ENCODE results near the gene YIPF4.
A peak's percentile ranks its signal among the peaks of the same experiment; 100 is the strongest.
"Not testable (repeated sequence)": the region's sequence is repeated elsewhere in the genome, so short reads cannot be mapped to it uniquely, and the experiment has no call there.

The YIPF4 gene

DNA sequence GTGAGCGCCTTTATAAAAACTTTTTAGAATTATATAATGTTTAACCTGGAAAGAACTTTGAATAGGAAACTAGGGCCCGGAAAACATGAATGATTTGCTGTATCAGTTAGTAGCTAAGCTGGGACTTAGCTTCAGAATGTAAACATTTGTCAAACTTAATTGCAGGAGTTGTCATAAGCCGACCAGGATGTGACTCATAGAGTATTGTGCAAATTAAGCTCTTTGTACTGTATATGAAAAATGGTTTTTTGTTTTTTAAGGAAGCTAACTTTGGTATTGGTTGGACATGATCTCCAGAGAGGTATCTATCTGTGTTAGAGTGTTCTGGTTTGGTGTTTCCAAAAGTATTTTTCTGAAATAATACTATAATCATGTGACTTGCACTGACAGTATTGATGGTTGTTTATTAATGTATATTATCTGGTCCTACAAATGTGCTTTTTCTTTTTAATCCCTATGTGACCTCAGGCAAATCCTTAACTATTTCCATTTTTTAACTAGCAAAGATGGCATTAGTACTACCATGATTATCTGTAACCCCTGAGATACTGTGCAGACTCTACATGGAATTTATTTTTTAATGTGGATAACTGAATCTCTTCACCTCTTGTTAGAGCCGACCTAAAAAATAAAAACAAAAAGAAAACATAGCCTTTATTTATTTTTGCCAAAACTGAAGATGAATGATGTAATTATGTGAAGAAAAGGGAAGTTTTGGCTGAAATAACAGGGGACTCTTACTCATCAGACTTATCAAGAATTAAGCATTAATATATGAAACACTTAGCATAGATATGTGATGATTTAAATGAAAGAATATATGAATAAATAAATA, 11.7 kb downstream of the YIPF4 start:
- no peak for DNase-seq (ENCODE audit: low read depth in 2 of 2)

DNA sequence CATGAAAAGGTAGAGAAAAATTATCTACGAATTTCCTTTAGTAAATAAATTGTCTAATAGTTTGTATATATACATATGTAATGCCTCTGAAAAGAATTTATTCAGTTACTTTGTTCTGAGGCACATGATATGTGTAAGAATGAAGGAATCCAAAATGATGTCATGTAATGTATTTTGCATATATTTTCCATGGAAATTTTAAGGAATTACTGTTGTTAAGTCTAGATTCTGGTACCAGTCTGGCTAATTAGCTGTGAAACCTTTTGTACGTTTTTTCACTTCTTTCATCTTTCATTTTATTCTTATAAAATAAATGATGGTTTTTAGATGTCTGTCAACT, 12.3 kb downstream of the YIPF4 start:
- no peak for DNase-seq (ENCODE audit: low read depth in 2 of 2)

DNA sequence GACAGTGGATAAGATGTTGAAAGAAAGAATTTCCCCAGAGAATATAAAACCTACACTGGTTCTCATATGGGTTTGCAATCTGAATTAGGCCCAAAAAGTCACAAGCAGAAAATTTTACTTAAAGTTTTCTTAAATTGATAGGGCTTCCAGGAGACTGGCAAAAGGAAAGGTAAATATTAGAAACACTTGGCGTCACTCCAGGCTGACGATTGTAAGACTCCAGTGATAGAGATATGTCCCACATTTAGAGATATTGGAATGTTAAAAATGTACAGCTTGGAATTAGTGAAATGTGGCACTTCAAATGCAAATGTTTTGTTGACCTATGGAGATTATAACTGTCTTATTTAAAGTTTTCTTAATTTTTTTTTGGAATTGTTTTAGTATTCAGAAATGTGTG, 14.0 kb downstream of the YIPF4 start:
- DNase-seq (ENCODE audit: low read depth in 2 of 2) = no peak

DNA sequence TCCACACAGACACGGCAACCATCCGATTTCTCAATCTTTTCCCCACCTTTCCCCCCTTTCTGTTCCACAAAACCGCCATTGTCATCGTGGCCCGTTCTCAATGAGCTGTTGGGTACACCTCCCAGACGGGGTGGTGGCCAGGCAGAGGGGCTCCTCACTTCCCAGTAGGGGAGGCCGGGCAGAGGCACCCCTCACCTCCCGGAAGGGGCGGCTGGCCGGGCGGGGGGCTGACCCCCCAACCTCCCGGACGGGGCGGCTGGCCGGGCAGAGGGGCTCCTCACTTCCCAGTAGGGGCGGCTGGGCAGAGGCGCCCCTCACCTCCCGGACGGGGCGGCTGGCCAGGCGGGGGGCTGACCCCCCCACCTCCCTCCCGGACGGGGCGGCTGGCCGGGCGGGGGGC, 15.8 kb downstream of the YIPF4 start:
- not testable (repeated sequence) for DNase-seq (ENCODE audit: low read depth in 2 of 2)

DNA sequence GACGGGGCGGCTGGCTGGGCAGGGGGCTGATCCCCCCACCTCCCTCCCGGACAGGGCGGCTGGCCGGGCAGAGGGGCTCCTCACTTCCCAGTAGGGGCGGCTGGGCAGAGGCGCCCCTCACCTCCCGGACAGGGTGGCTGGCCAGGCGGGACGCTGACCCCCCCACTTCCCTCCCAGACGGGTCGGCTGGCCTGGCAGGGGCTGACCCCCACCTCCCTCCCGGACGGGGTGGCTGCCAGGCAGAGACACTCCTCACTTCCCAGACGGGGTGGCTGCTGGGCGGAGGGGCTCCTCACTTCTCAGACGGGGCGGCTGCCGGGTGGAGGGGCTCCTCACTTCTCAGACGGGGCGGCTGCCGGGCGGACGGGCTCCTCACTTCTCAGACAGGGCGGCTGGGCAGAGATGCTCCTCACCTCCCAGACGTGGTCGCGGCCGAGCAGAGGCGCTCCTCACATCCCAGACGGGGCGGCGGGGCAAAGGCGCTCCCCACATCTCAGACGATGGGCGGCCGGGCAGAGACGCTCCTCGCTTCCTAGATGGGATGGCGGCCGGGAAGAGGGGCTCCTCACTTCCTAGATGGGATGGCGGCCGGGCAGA, 16.4 kb downstream of the YIPF4 start:
- DNase-seq (ENCODE audit: low read depth in 2 of 2) = not testable (repeated sequence)

DNA sequence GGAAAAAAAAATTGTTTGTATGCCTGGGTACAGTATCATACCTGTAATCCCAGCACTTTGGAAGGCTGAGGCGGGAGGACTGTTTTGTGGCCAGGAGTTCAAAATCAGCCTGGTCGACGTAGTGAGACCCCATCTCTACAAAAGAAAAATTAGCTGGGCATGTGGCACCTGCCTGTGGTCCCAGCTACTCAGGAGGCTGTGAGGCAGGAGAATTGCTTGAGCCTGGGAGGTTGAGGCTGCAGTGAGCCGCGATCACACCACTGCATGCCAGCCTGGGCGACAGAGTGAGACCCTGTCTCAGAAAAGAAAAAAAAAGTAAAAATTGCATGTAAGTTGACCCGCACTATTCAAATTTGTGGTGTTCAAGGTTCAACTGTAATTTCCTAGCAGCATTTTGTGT, 32.9 kb downstream of the YIPF4 start:
- DNase-seq (ENCODE audit: low read depth in 2 of 2) = no peak

DNA sequence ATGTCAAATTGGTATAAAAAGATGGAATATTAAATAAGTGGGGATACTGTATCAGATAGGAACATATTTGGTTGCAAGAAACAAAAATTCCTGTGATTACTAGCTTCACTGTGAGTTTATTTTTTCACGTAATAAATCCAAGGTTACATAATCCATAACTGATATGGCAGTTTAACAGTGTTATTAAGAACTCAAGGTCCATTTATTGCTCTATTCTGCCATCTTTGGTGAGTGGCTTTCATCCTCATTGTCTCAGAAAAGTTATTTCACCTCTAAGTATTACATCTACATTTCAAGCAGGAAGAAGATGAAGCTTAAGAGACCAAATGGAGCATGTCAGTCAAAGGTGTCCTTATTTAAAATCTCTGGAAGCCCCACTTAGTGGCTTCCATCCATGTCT, 37.2 kb downstream of the YIPF4 start:
- no peak for DNase-seq (ENCODE audit: low read depth in 2 of 2)

DNA sequence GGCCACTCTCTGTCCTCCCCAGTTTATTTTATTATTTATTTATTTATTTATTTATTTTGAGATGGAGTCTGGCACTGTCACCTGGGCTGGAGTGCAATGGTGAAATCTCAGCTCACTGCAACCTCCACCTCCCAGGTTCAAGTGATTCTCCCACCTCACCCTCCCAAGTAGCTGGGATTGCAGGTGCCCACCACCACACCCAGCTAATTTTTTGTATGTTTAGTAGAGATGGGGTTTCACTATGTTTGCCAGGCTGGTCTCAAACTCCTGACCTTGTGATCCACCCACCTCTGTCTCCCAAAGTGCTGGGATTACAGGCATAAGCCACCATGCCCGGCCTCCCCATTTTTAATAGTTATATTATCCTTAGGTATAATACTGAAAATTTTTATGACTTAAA, 51.0 kb downstream of the YIPF4 start:
- not testable (repeated sequence) for DNase-seq (ENCODE audit: low read depth in 2 of 2)

DNA sequence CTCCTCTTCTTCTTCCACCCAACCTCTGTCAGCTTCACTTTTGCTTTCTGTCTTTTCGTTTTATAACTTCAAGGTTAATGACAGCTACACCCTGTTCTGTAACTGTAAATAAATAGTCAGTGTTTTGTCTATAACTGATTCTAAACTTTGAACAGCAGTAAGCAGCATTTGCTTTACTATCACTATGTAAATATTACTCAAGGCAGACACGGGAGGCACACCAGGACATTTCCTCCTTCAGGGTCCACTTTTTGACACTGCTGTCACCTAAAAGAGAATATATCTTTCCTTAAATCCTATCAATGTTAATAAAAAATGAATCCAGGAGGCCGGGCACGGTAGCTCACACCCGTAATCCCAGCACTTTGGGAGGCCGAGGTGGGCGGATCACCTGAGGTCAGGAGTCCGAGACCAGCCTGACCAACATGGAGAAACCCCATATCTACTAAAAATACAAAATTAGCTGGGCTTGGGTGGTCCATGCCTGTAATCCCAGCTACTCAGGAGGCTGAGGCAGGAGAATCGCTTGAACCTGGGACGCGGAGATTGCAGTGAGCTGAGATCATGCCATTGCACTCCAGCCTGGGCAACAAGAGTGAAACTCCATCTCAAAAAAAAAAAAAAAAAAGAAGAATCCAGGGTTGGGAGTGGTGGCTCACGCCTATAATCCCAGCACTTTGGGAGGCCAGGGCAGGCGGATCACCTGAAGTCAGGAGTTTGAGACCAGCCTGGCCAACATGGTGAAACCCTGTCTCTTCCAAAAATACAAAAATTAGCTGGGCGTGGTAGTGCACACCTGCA, 51.7 kb downstream of the YIPF4 start:
- DNase-seq (ENCODE audit: low read depth in 2 of 2) = not testable (repeated sequence)

DNA sequence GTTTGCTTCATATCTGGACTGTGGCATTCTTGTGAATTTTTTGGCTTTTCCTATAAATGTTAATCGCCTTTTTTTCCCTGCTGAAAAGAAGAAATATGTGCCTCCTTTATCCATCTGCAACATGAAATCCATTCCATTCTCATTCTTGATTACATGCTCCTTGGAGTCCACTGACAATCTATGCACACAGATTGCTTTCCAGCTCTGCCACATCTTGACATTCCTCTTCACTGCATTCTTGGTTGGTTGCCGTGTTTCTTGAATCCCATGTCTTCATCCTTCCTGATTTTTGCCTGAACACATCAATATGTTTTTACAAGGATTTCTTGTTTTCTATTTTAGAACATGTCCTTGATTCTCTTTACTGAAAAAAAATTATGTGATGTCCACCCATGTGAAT, 52.4 kb downstream of the YIPF4 start:
- no peak for DNase-seq (ENCODE audit: low read depth in 2 of 2)

DNA sequence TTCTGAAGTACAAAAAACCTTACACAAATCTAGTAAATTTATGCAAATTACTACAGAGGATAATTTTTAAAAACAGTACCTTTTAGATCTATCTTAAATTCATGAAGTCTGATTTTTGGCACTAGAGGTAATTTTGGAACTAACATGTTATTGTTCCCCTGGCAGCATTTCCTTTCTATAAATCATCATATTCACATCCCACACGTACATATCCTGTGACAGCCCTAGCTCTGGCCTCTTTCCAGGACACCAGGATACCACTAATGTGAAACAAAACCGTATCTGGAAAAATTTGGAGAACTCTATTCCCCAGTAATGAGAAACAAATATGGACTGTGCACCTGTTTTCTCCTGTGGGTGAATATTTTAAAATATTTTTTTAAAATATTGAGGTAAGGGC, 65.1 kb downstream of the YIPF4 start:
- DNase-seq (ENCODE audit: low read depth in 2 of 2) = no peak

DNA sequence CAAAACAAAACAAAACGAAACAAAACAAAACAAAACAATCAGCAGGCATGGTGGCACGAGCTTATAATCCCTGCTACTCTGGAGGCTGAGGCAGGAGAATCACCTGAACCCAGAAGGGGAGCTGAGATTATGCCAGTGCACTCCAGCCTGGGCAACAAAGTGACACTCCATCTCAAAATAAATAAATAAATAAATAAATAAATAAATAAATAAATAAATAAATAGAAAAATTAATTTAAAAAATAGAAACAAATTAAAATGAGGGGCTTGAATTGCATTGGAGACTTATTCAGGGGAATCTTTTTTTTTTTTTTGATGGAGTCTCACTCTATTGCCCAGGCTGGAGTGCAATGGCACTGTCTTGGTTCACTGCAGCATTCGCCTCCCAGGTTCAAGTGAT, 73.1 kb downstream of the YIPF4 start:
- DNase-seq (ENCODE audit: low read depth in 2 of 2) = not testable (repeated sequence)

DNA sequence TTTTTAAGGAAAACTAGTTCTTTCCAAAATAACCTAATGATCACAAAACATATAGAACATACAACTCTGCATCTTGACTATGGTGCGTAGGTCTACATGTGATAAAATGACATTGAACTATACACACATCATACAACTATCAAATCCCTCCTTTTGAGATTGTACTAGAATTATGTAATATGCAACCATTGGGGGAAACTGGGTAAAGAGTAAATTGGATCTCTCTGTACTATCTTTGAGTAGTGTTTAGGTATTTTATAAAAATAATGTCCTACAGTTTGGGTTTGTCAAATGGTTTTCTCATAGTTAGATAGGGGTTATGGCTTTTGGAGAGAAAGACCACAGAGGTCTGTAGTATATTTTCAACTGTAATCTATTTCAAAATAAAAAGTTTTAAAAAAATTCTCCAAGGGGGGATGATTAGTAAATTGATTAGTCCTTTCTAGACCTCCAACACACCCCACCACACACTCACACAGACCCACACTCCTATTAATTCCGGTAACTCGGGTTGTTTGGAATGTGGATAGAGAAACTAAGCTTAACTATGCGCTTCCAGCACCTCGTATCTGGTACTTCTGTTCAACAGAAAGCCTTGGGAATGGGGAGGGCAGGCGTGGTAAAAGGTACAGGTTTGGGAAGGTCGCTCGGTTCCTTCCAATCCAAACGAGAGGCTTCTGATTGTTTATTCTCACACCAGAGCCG, 78.4 kb downstream of the YIPF4 start:
- DNase-seq (ENCODE audit: low read depth in 2 of 2) = no peak

DNA sequence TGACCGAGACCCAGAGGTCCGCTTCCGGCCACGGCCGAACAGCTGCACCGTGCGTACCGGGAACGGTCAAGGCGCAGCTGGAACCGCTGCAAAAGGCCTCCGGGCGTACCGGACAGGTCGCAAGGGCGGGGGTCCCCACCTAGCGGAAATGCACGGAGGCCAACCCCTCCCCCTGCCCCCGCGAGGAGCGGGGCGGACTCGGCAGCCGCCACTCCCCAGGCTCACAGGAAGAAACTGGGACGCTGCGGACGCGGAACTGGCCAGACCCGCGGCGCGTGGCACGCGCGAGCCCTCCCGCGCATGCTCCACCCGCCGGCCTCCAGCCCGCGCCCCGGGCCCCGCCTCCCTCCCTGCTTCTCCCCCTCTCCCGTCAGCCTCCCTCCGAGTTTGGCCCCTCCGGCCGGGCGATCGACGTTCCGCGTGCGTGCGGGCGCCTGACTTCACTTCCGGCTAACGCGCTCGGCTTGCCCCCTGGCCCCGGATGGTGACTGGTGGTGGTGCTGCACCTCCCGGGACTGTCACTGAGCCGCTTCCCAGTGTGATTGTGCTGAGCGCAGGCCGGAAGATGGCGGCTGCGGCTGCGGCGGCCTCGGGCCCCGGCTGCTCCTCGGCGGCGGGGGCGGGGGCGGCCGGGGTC, 79.1 kb downstream of the YIPF4 start, which contains the start of gene BIRC6:
Gene BIRC6 (plus strand): TSS at position 343 of the 637 bp plus-strand sequence. CDS start 139 bp downstream, at position 482.
- DNase-seq (ENCODE audit: low read depth in 2 of 2) = peak; percentile 82 to 88

DNA sequence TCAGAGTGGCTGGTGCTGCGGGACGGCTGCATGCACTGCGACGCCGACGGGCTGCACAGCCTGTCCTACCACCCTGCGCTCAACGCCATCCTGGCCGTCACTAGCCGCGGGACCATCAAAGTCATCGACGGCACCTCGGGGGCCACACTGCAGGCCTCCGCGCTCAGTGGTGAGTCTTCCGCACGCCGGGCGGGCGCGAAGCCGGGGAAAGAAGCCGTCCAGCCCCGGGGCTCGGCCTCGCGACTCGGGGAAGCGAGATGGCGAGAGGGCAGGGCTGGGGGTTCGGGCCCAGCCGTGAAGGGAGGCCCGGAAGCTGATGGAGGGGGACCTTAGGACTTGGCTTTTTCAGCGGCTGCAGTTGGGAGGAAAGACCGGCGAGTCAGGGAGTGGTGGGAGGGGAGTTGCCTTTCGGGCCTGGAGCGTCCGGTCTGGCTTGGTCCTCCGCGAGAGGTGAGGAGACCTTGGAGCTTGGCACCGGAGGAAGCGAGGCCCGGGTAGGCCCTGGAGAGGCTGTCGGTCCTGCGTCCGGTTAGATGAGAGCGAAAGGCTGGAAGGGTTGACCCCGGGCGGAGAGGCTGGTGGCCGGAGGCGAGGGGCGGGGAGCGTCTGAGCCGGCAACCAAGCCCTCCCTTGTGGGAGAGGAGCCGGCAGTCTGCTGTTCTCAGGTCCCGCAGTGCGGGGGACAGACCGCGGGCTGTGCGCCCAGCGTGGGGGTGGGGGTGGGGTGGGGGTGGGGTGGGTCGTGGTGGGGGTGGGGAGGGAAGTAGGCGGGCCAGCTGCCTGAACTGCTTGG, 79.8 kb downstream of the YIPF4 start:
- DNase-seq (ENCODE audit: low read depth in 2 of 2) = peak in 1 of 2 donors; percentile 1

DNA sequence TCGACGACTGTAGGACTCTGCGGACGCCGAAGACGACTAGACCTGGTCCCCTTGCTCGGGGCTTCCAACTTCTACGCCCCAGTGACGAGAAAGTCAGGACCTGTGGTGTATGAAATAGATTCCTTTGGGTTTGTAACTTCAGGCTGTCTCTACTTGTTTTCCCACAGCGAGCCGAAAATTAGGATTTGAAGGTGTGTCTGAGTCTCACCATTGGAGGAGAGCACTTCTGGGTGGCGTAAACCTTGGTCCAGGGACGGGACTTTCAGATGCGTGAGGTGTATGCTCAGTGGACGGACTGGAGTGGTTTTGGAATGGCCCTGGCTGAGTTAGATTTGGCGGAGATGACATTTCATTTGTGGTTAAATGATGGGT, 80.4 kb downstream of the YIPF4 start:
- DNase-seq (ENCODE audit: low read depth in 2 of 2) = no peak

DNA sequence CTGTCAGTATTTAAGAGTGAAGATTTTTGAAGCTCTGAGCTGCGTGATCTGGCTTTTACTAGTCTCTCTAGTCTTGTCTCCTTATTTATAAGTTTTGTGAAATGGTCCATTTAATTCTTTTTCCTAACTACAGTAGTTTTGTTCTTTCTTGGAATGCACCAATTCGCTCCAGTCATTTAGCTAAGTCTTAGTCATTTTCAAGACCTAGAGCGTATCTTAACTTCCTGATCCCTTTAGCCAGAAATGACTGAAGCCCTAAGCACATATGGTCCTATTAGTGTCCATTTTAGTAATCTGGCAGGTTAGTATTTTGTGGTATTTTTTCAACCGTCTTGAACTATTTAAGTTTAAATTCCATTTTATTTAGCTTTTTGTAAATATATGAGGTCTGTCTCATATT, 82.7 kb downstream of the YIPF4 start:
- DNase-seq (ENCODE audit: low read depth in 2 of 2) = no peak

DNA sequence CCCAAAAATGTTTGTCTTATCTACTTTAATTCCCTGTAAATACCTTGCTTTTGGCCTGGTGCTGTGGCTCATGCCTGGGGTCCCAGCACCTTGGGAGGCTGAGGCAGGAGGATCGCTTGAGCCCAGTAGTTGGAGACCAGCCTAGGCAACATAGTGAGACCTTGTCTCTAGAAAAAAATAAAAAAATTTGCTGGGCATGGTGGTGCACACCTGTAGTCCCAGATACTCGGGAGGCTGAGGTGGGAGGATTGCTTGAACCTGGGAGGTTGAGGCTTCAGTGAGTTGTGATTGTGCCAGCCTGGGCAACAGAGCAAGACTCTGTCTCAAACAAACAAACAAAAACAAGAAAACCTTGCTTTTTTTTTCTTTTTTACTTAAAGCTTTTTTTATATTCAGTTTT, 85.3 kb downstream of the YIPF4 start:
- DNase-seq (ENCODE audit: low read depth in 2 of 2) = not testable (repeated sequence)

DNA sequence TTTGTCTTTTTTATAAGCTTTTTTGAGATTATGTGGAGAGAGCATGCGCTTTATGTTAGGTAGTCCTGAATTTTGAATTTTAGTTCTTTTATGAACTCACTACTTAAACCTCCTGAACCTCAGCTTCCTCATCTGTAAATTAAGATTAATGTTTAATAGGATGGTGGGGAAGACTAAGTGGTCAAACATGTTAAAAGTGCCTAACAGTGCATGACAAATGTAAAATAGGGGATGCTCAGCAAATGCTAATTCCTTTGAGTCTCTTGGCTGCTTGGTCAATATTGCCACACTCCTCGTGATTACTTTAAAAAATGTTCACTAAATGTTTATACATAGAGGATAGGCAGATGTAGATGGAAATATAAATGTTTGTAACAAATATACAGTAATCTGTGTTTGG, 85.9 kb downstream of the YIPF4 start:
- DNase-seq (ENCODE audit: low read depth in 2 of 2) = no peak

DNA sequence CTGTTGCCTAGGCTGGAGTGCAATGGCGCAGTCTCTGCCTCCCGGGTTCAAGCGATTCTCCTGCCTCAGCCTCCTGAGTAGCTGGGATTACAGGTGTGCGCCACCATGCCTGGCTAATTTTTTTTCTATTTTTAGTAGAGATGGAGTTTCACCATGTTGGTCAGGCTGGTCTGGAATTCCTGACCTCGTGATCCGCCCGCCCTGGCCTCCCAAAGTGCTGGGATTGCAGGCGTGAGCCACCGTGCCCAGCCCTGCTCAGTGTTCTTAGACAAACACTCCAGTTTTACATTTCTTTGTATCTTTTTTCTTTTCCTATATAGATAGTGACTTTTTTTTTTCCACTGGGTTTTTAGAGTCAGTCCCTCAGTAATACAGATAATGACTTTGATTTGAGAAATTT, 86.6 kb downstream of the YIPF4 start:
- DNase-seq (ENCODE audit: low read depth in 2 of 2) = not testable (repeated sequence)

DNA sequence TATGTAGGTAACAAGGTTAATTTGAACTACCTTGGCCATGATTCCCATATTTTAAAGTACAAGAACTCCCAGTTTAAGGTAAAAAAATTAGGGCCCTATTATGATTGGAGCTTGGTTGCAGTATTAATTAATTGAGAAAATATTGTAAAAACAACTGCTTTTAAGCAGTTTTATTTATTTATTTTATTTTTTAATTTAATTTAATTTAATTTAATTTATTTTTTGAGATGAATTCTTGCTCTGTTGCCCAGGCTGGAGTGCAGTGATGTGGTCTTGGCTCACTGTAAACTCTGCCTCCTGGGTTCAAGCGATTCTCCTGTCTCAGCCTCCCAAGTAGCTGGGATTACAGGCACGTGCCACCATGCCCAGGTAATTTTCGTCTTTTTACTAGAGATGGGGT, 88.0 kb downstream of the YIPF4 start:
- not testable (repeated sequence) for DNase-seq (ENCODE audit: low read depth in 2 of 2)
